GM12864 (cell line): ENCODE measurements around the gene GSX2.

Experiments
- DNase-seq: peaks from one replicate; pipeline ENCODE4 v3.0.0-alpha.2; 2011; ENCODE audit warnings: low read depth
- H3K4me3 ChIP-seq: 2 replicates; pipeline ENCODE4 v1.5.1; 2011; ENCODE audit warnings: mild to moderate bottlenecking, low read depth, low read length, control low read depth
- CTCF ChIP-seq: IDR thresholded peaks from 2 replicates; pipeline ENCODE4 v1.5.1; 2011; ENCODE audit warnings: low read depth, mild to moderate bottlenecking, moderate library complexity, low read length, control low read depth, inconsistent platforms; ENCODE audit errors: missing control alignments

Gene GSX2

DNA sequence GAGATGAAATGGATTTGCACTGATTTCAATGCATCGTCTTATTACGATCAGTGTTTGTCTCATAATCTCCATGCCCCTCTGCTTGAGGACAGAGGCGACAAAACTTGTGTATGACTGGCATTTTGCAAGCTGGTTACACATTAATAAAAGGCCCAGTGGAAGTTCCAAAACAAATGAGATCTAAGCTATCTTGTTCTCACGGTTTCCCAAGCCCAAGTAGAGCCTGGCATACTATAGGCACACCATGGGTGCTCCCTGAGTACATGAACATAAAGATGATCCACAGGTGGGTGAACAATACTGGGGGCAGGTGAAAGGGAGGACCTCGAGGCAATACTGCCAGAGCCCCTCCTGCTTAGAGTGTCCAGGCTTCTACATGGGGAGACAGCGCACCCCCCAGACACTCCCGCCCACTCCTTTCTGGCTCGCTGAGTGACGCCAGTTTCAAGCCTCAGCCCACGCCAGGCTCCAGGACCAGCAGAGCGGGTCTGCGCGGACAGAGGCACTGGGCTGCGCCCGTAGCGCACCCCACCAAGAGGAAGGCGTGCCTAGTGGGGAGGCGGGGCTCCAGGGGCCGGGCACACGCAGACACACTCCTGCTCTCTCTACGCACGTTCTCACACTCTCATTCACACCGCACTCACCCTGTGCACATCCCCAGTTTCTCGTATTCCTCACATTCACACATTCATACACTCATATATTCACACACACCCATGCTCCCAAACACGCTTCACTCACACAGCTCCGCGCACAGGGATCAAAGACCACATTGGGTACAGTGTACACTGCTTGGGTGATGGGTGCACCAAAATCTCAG, 8.9 kb upstream of the GSX2 start:
- no peak for TF ChIP-seq CTCF
- peak overlapping the region; percentile 50 for H3K4me3 ChIP-seq
- DNase-seq, result no peak

GRCh38 chr4:54091637-54092404, 8.1 kb upstream of the GSX2 start:
- peak; percentile 62 for DNase-seq
- TF ChIP-seq CTCF, result no peak
- peak overlapping the region; percentile 50 for H3K4me3 ChIP-seq

GRCh38 chr4:54092405-54093323, 7.3 kb upstream of the GSX2 start:
- no peak for TF ChIP-seq CTCF
- H3K4me3 ChIP-seq, result peak overlapping the region; percentile 50
- DNase-seq, result no peak

GRCh38 chr4:54093324-54094240, 6.4 kb upstream of the GSX2 start:
- no peak for TF ChIP-seq CTCF
- no peak for DNase-seq
- H3K4me3 ChIP-seq, result no peak overlapping the region

- TF ChIP-seq CTCF, result no peak
- no peak overlapping the region for H3K4me3 ChIP-seq
- DNase-seq, result no peak
Observed at GRCh38 chr4:54094451-54094850, 5.5 kb upstream of the GSX2 start.
